Measurements from ENCODE around the gene KCNIP2.

The KCNIP2 gene

DNA sequence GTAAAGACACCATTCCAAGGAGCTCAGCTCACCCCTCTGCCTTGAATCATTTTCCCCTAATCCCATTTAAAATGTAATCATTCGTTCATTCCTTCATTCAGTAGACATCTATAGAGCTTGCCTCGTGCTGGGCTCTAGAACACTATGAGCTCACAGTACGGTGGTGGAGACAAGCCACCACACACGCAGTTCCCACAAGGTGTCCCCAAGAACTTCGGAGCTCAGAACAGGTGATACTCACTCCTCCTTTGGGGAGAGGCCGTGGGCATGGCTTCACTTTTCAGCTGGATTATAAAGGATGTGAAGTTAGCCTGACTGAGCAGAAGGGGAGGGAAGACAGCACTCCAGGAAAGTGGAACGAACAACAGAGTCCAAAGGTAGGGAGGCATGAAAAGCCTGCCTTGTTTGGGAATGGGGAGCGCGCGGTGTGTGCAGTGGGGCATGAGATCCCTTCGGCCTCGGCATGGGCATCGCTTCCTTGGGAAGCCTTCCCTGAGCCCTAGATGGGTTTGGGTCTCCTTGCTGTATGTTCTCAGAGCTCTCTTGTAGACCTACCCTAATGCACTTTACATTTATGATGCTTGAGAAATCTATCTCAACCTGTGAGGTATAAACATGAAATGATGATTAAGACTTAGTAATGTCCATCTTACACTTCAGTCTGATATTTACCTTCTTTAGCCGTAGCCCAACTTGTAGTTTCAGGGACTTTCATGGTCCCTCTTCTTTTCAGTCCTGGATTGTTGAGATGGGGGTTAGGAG is 24.5 kb downstream of the KCNIP2 start:
- H3K9ac ChIP-seq = peak overlapping the region; percentile 91
- peaks cover 21% of the 10 kb centered on the region for H3K4me1 ChIP-seq (ENCODE audit: low read depth, poor library complexity, severe bottlenecking)
- peaks cover 47% of the 10 kb centered on the region for H3K79me2 ChIP-seq (ENCODE audit: insufficient read depth, low read depth)
- no peaks in the 10 kb centered on the region for H3K27me3 ChIP-seq (ENCODE audit: insufficient read depth, low read depth)
- peak overlapping the region; percentile 71 for H2AFZ ChIP-seq (ENCODE audit: low read depth)
- H3K27ac ChIP-seq = peak overlapping the region; percentile 80
- TF ChIP-seq, protein P1, sequence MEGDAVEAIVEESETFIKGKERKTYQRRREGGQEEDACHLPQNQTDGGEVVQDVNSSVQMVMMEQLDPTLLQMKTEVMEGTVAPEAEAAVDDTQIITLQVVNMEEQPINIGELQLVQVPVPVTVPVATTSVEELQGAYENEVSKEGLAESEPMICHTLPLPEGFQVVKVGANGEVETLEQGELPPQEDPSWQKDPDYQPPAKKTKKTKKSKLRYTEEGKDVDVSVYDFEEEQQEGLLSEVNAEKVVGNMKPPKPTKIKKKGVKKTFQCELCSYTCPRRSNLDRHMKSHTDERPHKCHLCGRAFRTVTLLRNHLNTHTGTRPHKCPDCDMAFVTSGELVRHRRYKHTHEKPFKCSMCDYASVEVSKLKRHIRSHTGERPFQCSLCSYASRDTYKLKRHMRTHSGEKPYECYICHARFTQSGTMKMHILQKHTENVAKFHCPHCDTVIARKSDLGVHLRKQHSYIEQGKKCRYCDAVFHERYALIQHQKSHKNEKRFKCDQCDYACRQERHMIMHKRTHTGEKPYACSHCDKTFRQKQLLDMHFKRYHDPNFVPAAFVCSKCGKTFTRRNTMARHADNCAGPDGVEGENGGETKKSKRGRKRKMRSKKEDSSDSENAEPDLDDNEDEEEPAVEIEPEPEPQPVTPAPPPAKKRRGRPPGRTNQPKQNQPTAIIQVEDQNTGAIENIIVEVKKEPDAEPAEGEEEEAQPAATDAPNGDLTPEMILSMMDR (conservative IDR thresholded peaks at IDR 0.05; ENCODE audit: low read depth, low read length) = no peak
- H4K20me1 ChIP-seq (ENCODE audit: insufficient read depth) = peaks cover 27% of the 10 kb centered on the region
- peak overlapping the region; percentile 81 for H3K4me2 ChIP-seq
- no peak overlapping the region for H3K4me3 ChIP-seq (IDR thresholded peaks at IDR 0.05; ENCODE audit: insufficient read depth, low read depth, low read length)
- no peaks in the 10 kb centered on the region for H3K36me3 ChIP-seq (ENCODE audit: insufficient read depth)

- no peak within 1 kb of the TSS for H3K4me3 ChIP-seq (IDR thresholded peaks at IDR 0.05; ENCODE audit: insufficient read depth, low read depth, low read length)
- peak within 1 kb of the TSS; percentile 80 for H3K27ac ChIP-seq
- peak within 1 kb of the TSS; percentile 91 for H3K4me2 ChIP-seq
- peaks cover 34% of the 10 kb centered on the region for H4K20me1 ChIP-seq (ENCODE audit: insufficient read depth)
- H3K36me3 ChIP-seq (ENCODE audit: insufficient read depth) = no peaks in the 10 kb centered on the region
- TF ChIP-seq, protein P1 (conservative IDR thresholded peaks at IDR 0.05; ENCODE audit: low read depth, low read length) = no peak
- peak within 1 kb of the TSS; percentile 71 for H2AFZ ChIP-seq (ENCODE audit: low read depth)
- H3K27me3 ChIP-seq (ENCODE audit: insufficient read depth, low read depth) = no peaks in the 10 kb centered on the region
- peak within 1 kb of the TSS; percentile 91 for H3K9ac ChIP-seq
- H3K4me1 ChIP-seq (ENCODE audit: low read depth, poor library complexity, severe bottlenecking) = peaks cover 28% of the 10 kb centered on the region
- peaks cover 54% of the 10 kb centered on the region for H3K79me2 ChIP-seq (ENCODE audit: insufficient read depth, low read depth)
Measured at GRCh38 chr10:101818119-101818871, 25.3 kb downstream of the KCNIP2 start, which contains the start of gene OGA. Gene OGA (minus strand): TSS chr10:101818444. CDS start chr10:101818022, 422 bp downstream.

GRCh38 chr10:101817337-101818118 is 26.1 kb downstream of the KCNIP2 start:
- H3K4me3 ChIP-seq (IDR thresholded peaks at IDR 0.05; ENCODE audit: insufficient read depth, low read depth, low read length) = no peak overlapping the region
- peaks cover 62% of the 10 kb centered on the region for H3K79me2 ChIP-seq (ENCODE audit: insufficient read depth, low read depth)
- H3K9ac ChIP-seq = peak overlapping the region; percentile 91
- H3K27me3 ChIP-seq (ENCODE audit: insufficient read depth, low read depth) = no peaks in the 10 kb centered on the region
- H2AFZ ChIP-seq (ENCODE audit: low read depth) = 0 out of 2 replicates have a peak overlapping the region, but pooled peaks have one; percentile 0
- peaks cover 41% of the 10 kb centered on the region for H4K20me1 ChIP-seq (ENCODE audit: insufficient read depth)
- peaks cover 36% of the 10 kb centered on the region for H3K4me1 ChIP-seq (ENCODE audit: low read depth, poor library complexity, severe bottlenecking)
- H3K36me3 ChIP-seq (ENCODE audit: insufficient read depth) = peaks cover 4% of the 10 kb centered on the region; the same call in 1 of the 2 replicates
- H3K27ac ChIP-seq = peak overlapping the region; percentile 80
- H3K4me2 ChIP-seq = peak overlapping the region; percentile 91
- TF ChIP-seq, protein P1 (conservative IDR thresholded peaks at IDR 0.05; ENCODE audit: low read depth, low read length) = no peak

GRCh38 chr10:101816913-101817336 is 26.7 kb downstream of the KCNIP2 start:
- H3K79me2 ChIP-seq (ENCODE audit: insufficient read depth, low read depth) = peaks cover 68% of the 10 kb centered on the region
- no peak overlapping the region for H2AFZ ChIP-seq (ENCODE audit: low read depth)
- H3K27ac ChIP-seq = peak overlapping the region; percentile 80
- H3K4me3 ChIP-seq (IDR thresholded peaks at IDR 0.05; ENCODE audit: insufficient read depth, low read depth, low read length) = no peak overlapping the region
- H3K9ac ChIP-seq = peak overlapping the region; percentile 91
- TF ChIP-seq, protein P1 (conservative IDR thresholded peaks at IDR 0.05; ENCODE audit: low read depth, low read length) = no peak
- no peaks in the 10 kb centered on the region for H3K27me3 ChIP-seq (ENCODE audit: insufficient read depth, low read depth)
- peaks cover 42% of the 10 kb centered on the region for H3K4me1 ChIP-seq (ENCODE audit: low read depth, poor library complexity, severe bottlenecking)
- H4K20me1 ChIP-seq (ENCODE audit: insufficient read depth) = peaks cover 47% of the 10 kb centered on the region
- peak overlapping the region; percentile 91 for H3K4me2 ChIP-seq
- peaks cover 9% of the 10 kb centered on the region; the same call in 1 of the 2 replicates for H3K36me3 ChIP-seq (ENCODE audit: insufficient read depth)
